Measurements from ENCODE around the gene XCL1. TPM values are rescaled to one million over a fixed set of nuclear protein-coding genes. Genes with fewer than 3 reads are reported as not detected.
"Not testable (repeated sequence)": the region's sequence is repeated elsewhere in the genome, so short reads cannot be mapped to it uniquely, and the experiment has no call there.

Gene XCL1
- total and polyA plus RNA-seq, 4 donors = 0.12 to 0.17 TPM; not detected in 2

- no CpG with 5 or more reads among the region's 4 CpGs for WGBS (ENCODE audit: insufficient coverage)
- Histone ChIP-seq H3K9me3 (ENCODE audit: control insufficient read depth, insufficient read depth, low read length) (no peaks in the 10 kb centered on the region), H3K4me3 (ENCODE audit: low read depth, low read length) (no peak overlapping the region), H3K27me3 (ENCODE audit: control insufficient read depth, insufficient read depth, low read length) (no peaks in the 10 kb centered on the region), H3K36me3 (ENCODE audit: control insufficient read depth, insufficient read depth, low read length) (no peaks in the 10 kb centered on the region), H3K4me1 (ENCODE audit: control insufficient read depth, insufficient read depth, low read length) (no peaks in the 10 kb centered on the region), H3K27ac (ENCODE audit: low read depth, low read length) (no peak overlapping the region)
- peak in 1 of 6 donors; percentile 52 for DNase-seq (ENCODE audit: low read depth in 4 of 6, low spot score in 6 of 6)
Observed at GRCh38 chr1:168581817-168582572, 5.6 kb downstream of the XCL1 start.

DNA sequence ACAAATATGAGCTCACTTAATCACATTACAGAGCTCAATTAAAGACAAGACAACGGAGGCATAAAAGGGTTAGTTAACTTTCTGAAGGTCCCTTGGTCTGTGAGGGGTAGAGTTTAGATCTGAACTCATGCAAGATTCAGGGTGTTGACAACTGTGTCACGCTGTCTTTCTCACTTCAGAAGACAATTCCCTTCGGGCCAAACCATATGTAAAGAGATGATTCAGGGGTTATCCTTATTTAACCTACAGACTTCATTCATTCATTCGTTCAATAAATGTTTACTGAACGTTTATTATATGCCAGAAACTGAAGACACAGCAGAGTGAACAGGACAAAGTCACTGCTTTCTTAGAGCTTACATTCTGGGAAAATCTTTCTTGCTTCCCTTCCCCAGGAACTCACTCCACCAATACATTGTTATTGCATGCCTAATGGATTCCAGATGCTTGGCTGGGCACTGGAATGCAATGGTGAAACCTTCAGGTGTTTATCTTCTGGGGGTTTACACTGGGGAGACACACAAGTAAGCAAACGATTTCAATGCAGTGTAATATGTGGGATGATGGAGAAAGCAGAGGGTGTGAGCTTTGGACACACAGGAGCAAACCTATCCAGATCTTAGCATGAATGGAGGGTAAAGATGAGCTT, 6.4 kb downstream of the XCL1 start:
- no peaks in the 10 kb centered on the region for H3K9me3 ChIP-seq (ENCODE audit: control insufficient read depth, insufficient read depth, low read length)
- no peak overlapping the region for H3K27ac ChIP-seq (ENCODE audit: low read depth, low read length)
- H3K4me3 ChIP-seq (ENCODE audit: low read depth, low read length) = no peak overlapping the region
- WGBS (ENCODE audit: insufficient coverage) = 88% methylated on average over 3 of the region's 6 CpGs
- H3K27me3 ChIP-seq (ENCODE audit: control insufficient read depth, insufficient read depth, low read length) = no peaks in the 10 kb centered on the region
- H3K4me1 ChIP-seq (ENCODE audit: control insufficient read depth, insufficient read depth, low read length) = no peaks in the 10 kb centered on the region
- no peak for DNase-seq (ENCODE audit: low read depth in 4 of 6, low spot score in 6 of 6)
- H3K36me3 ChIP-seq (ENCODE audit: control insufficient read depth, insufficient read depth, low read length) = no peaks in the 10 kb centered on the region

GRCh38 chr1:168583571-168583970, 7.2 kb downstream of the XCL1 start:
- no peaks in the 10 kb centered on the region for H3K9me3 ChIP-seq (ENCODE audit: control insufficient read depth, insufficient read depth, low read length)
- no peaks in the 10 kb centered on the region for H3K27me3 ChIP-seq (ENCODE audit: control insufficient read depth, insufficient read depth, low read length)
- no peak overlapping the region for H3K4me3 ChIP-seq (ENCODE audit: low read depth, low read length)
- DNase-seq (ENCODE audit: low read depth in 4 of 6, low spot score in 6 of 6) = no peak
- H3K4me1 ChIP-seq (ENCODE audit: control insufficient read depth, insufficient read depth, low read length) = no peaks in the 10 kb centered on the region
- H3K36me3 ChIP-seq (ENCODE audit: control insufficient read depth, insufficient read depth, low read length) = no peaks in the 10 kb centered on the region
- WGBS (ENCODE audit: insufficient coverage) = 92% methylated on average over 4 of the region's 6 CpGs
- H3K27ac ChIP-seq (ENCODE audit: low read depth, low read length) = no peak overlapping the region

- Histone ChIP-seq H3K27ac (ENCODE audit: low read depth, low read length) (no peak overlapping the region), H3K27me3 (ENCODE audit: control insufficient read depth, insufficient read depth, low read length) (no peaks in the 10 kb centered on the region), H3K4me3 (ENCODE audit: low read depth, low read length) (no peak overlapping the region), H3K9me3 (ENCODE audit: control insufficient read depth, insufficient read depth, low read length) (no peaks in the 10 kb centered on the region), H3K4me1 (ENCODE audit: control insufficient read depth, insufficient read depth, low read length) (no peaks in the 10 kb centered on the region), H3K36me3 (ENCODE audit: control insufficient read depth, insufficient read depth, low read length) (no peaks in the 10 kb centered on the region)
- DNase-seq (ENCODE audit: low read depth in 4 of 6, low spot score in 6 of 6) = no peak
- 80% methylated on average over 1 of the region's 3 CpGs for WGBS (ENCODE audit: insufficient coverage)
Observed at GRCh38 chr1:168585191-168585590, 8.8 kb downstream of the XCL1 start.

- Histone ChIP-seq H3K4me1 (ENCODE audit: control insufficient read depth, insufficient read depth, low read length) (no peaks in the 10 kb centered on the region), H3K27me3 (ENCODE audit: control insufficient read depth, insufficient read depth, low read length) (no peaks in the 10 kb centered on the region), H3K27ac (ENCODE audit: low read depth, low read length) (no peak overlapping the region), H3K36me3 (ENCODE audit: control insufficient read depth, insufficient read depth, low read length) (no peaks in the 10 kb centered on the region), H3K9me3 (ENCODE audit: control insufficient read depth, insufficient read depth, low read length) (no peaks in the 10 kb centered on the region), H3K4me3 (ENCODE audit: low read depth, low read length) (no peak overlapping the region)
- WGBS (ENCODE audit: insufficient coverage) = no CpG with 5 or more reads among the region's 1 CpG
- DNase-seq (ENCODE audit: low read depth in 4 of 6, low spot score in 6 of 6) = no peak
Observed at GRCh38 chr1:168585937-168586336, 9.5 kb downstream of the XCL1 start.

DNA sequence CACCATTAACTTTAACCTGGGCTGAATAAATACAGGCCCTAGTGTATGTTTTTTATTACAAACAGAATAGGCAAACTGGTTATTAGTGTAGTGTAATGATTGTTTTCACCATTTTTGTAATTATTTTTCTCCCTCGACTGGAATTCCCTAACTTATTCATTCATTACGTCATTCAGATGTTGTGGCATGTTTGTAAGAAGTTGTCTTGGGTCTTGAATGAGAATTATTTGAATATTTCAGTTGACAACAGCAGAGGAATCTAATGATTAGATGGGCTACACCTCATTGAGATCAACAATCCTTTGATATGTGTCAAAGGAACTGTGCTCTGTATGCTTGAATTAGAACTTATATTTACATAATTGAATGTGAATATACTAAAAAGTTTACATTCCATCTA, 12.8 kb downstream of the XCL1 start:
- Histone ChIP-seq H3K4me3 (ENCODE audit: low read depth, low read length) (no peak overlapping the region), H3K9me3 (ENCODE audit: control insufficient read depth, insufficient read depth, low read length) (no peaks in the 10 kb centered on the region), H3K36me3 (ENCODE audit: control insufficient read depth, insufficient read depth, low read length) (no peaks in the 10 kb centered on the region), H3K4me1 (ENCODE audit: control insufficient read depth, insufficient read depth, low read length) (no peaks in the 10 kb centered on the region), H3K27me3 (ENCODE audit: control insufficient read depth, insufficient read depth, low read length) (no peaks in the 10 kb centered on the region), H3K27ac (ENCODE audit: low read depth, low read length) (no peak overlapping the region)
- no CpG with 5 or more reads among the region's 2 CpGs for WGBS (ENCODE audit: insufficient coverage)
- DNase-seq (ENCODE audit: low read depth in 4 of 6, low spot score in 6 of 6) = no peak

GRCh38 chr1:168591066-168591465, 14.7 kb downstream of the XCL1 start:
- no peak overlapping the region for H3K27ac ChIP-seq (ENCODE audit: low read depth, low read length)
- no peaks in the 10 kb centered on the region for H3K4me1 ChIP-seq (ENCODE audit: control insufficient read depth, insufficient read depth, low read length)
- no peak overlapping the region for H3K4me3 ChIP-seq (ENCODE audit: low read depth, low read length)
- DNase-seq (ENCODE audit: low read depth in 4 of 6, low spot score in 6 of 6) = no peak
- no peaks in the 10 kb centered on the region for H3K9me3 ChIP-seq (ENCODE audit: control insufficient read depth, insufficient read depth, low read length)
- WGBS (ENCODE audit: insufficient coverage) = 89% methylated on average over 3 of the region's 5 CpGs
- no peaks in the 10 kb centered on the region for H3K36me3 ChIP-seq (ENCODE audit: control insufficient read depth, insufficient read depth, low read length)
- H3K27me3 ChIP-seq (ENCODE audit: control insufficient read depth, insufficient read depth, low read length) = no peaks in the 10 kb centered on the region

DNA sequence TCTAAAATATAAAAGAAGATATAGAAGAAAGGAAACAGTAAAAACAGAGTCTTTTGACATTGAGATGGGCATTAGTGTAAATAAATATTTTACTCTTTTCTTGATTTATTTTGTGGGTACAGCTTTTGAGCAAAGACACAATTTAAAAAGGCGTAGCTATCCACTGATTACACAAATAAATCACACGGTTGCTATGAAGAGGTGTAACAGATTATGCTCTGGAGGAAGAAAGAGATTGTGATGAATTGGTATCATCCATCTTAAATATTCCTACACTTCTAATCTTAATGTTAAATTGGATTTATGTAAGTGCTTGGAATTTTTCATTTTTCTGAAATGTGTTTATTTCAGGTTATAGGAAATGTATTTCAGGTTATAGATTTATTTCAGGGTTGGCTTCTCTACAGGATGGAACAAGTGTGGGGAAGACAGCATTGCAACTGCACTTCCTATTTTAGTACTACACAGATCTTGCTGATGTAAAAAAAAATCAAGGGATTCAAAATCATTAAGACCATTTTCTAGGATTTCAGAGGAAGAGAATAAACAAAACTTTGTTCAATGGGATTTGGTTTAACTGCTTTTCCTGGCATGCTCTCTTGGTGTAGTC, 15.3 kb downstream of the XCL1 start:
- H3K27me3 ChIP-seq (ENCODE audit: control insufficient read depth, insufficient read depth, low read length) = no peaks in the 10 kb centered on the region
- H3K4me3 ChIP-seq (ENCODE audit: low read depth, low read length) = no peak overlapping the region
- H3K27ac ChIP-seq (ENCODE audit: low read depth, low read length) = no peak overlapping the region
- WGBS (ENCODE audit: insufficient coverage) = no CpG with 5 or more reads among the region's 2 CpGs
- DNase-seq (ENCODE audit: low read depth in 4 of 6, low spot score in 6 of 6) = peak in 1 of 6 donors; percentile 40
- H3K4me1 ChIP-seq (ENCODE audit: control insufficient read depth, insufficient read depth, low read length) = no peaks in the 10 kb centered on the region
- no peaks in the 10 kb centered on the region for H3K36me3 ChIP-seq (ENCODE audit: control insufficient read depth, insufficient read depth, low read length)
- no peaks in the 10 kb centered on the region for H3K9me3 ChIP-seq (ENCODE audit: control insufficient read depth, insufficient read depth, low read length)

DNA sequence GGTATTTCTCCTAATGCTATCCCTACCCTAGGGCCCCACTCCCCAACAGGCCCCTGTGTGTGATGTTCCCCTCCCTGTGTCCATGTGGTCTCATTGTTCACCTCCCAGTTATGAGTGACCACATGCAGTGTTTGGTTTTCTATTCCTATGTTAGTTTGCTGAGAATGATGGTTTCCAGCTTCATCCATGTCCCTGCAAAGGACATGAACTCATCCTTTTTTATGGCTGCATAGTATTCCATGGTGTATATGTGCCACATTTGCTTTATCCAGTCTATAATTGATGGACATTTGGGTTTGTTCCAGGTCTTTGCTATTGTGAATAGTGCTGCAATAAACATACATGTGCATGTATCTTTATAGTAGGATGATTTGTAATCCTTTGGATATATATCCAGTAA, 19.0 kb downstream of the XCL1 start:
- H3K36me3 ChIP-seq (ENCODE audit: control insufficient read depth, insufficient read depth, low read length); H3K27me3 ChIP-seq (ENCODE audit: control insufficient read depth, insufficient read depth, low read length); H3K4me3 ChIP-seq (ENCODE audit: low read depth, low read length); DNase-seq (ENCODE audit: low read depth in 4 of 6, low spot score in 6 of 6); H3K4me1 ChIP-seq (ENCODE audit: control insufficient read depth, insufficient read depth, low read length); H3K27ac ChIP-seq (ENCODE audit: low read depth, low read length); H3K9me3 ChIP-seq (ENCODE audit: control insufficient read depth, insufficient read depth, low read length): not testable (repeated sequence)

DNA sequence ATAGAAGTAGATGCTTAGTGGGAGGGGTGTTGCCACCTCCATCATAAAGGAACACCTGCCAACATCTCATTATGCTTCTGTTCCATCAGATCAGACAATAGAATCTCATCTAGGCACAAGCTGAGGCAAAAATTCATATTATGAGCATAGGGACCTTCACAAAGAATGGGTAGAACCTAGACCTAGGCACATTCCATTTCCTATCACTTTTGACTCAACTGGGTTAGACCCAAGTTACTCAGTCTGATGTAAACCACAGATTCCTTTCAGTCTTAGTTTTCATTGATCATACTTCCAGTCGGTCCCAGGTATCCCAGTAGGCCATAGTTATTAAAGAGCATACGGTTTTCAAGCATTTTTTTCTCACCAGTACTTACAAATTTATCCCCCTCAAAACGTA, 21.7 kb downstream of the XCL1 start:
- DNase-seq (ENCODE audit: low read depth in 4 of 6, low spot score in 6 of 6) = no peak
- Histone ChIP-seq H3K27me3 (ENCODE audit: control insufficient read depth, insufficient read depth, low read length) (no peaks in the 10 kb centered on the region), H3K36me3 (ENCODE audit: control insufficient read depth, insufficient read depth, low read length) (no peaks in the 10 kb centered on the region), H3K4me3 (ENCODE audit: low read depth, low read length) (no peak overlapping the region), H3K4me1 (ENCODE audit: control insufficient read depth, insufficient read depth, low read length) (no peaks in the 10 kb centered on the region), H3K27ac (ENCODE audit: low read depth, low read length) (no peak overlapping the region), H3K9me3 (ENCODE audit: control insufficient read depth, insufficient read depth, low read length) (no peaks in the 10 kb centered on the region)
- 100% methylated on average over 1 of the region's 3 CpGs for WGBS (ENCODE audit: insufficient coverage)
